HG03066 (cell line): Measurements from ENCODE around the gene GMPPA.

Experiments used
- ATAC-seq: cut with Tn5 transposase; IDR thresholded peaks from one replicate; pipeline ENCODE4 v1.9.1; 2021; ENCODE audit warnings: low read depth; ENCODE audit not compliant: unreplicated experiment

Gene GMPPA

DNA sequence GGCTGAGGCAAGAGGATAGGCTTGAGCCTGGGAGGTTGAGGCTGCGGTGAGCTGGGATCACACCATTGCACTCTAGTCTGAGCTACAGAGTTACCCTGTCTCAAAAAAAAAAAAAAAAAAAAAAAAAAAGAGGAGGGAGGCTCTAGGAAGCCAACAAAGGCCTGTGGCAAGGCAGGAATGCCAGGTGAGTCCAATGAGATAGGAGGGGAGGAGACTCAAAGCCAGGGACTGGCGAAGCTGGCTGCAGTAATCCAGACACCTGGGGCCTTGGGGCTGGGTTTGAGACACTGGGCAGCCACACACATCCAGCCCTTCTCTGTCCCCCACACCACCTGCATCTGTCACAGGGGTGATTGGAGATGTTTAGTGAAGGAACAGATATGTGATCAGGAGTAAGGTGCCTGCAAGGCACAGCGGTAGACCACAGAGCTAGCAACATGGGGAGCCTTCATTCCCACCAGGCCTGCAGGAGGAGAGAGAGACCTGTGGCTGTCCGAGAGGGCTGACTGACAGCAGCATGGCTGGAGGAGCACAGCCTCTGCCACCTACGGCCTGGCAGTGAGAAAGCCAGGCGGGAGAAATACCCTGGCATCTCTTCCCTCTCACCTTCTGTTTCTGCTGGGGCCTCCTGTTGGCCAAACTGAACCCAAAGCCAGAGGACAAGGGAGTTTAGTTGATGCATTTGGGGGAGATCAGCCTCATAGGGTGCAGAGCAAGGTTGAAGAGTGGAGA, 35.4 kb downstream of the GMPPA start:
- ATAC-seq: no peak

DNA sequence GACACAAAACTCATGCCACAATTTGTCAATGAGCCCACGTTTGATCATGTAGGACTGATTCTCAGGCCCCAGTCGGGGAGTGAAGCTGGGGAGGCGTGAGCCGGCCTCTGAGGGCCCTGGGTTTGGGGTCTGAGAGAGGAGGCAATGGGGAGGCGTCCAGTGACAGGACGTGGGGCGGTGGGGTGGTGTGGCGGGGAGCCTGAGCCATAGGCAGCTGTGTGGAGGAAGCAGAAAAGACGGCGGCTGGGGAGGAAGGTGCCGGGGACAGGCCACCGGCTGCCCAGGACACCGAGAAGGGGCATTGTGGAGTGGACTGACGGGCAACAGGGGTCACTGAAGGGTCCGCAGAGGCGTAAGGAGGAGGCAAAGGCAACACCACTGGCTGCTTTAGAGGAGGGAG, 37.7 kb downstream of the GMPPA start:
- no peak for ATAC-seq

DNA sequence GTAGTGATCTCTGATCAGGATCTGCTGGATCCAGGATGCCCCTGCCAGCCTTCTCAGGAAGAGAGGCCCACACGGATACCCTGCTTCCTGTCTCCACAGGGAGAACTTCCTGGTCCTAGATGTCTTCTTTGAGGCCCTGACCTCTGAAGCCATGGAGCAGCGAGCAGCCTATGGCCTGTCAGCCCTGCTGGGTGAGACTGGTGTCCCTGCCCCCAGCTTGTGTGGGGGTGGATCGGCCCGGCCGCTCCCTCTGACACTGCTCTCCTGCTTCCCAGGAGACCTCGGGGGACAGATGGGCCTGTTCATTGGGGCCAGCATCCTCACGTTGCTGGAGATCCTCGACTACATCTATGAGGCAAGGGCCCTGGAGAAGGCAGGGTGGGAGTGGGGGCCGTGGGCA, 38.3 kb downstream of the GMPPA start:
- ATAC-seq: no peak

- ATAC-seq: no peak
These were observed 39.2 kb downstream of the GMPPA start for GRCh38 chr2:219537657-219538488.

DNA sequence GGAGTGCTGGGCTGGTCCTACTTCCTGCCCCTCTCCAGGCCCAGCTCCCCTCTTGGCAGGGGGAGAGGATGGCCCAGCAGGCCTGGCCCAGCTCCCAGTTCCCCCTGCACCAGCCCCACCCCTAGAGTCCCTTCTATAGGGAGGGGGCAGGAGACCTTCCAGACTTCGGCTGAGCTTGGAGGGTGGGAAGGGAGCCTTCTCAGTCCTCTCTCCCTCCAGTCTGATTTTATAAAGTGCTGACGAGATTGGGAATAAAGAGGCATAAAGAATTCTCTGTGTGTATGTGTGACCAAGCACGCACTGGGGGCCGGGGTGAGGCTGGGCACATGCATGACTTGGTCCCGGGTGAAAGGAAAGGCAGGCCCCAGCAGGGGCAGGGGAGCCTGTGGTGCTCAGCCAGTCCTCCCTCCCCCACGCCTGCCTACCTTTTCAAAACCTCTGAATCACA, 39.8 kb downstream of the GMPPA start:
- no peak for ATAC-seq

GRCh38 chr2:219538956-219539788, 40.5 kb downstream of the GMPPA start:
- ATAC-seq: no peak

DNA sequence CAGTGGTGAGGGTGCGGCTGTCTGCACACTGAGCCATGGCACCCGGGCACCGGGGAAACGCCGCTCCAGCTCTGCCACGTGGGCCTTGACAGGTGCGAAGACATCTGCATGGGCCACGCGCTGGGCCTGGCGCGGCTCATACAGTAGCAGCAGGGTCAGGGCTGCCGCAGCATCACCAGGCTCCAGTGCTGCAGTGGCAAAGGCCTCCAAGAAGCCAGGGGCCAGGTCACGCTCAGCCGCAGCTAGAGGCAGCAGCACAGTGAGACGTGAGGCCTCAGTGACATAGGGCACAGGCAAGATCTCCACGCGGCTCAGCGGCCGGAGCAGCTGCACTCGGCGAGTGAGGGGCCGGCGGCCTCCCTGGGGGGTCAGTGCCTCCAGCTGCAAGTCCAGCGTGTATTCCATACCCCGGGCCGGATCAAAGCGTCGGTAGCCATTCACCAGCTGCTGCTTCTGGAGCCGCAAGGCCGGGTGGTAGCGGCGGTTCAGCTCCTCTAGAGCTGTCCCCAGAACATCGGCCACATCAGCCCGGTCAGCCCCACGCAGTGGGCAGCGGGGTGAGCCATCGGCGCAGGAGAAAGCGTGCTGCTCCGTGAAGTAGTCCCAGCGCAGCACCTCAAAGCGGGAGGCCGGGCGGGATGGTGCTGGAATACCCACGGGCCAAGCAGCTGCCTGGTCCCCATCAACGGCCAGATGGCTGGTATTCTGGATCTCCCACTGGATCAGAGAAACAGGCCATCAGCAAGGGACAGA, 41.4 kb downstream of the GMPPA start:
- ATAC-seq: no peak

DNA sequence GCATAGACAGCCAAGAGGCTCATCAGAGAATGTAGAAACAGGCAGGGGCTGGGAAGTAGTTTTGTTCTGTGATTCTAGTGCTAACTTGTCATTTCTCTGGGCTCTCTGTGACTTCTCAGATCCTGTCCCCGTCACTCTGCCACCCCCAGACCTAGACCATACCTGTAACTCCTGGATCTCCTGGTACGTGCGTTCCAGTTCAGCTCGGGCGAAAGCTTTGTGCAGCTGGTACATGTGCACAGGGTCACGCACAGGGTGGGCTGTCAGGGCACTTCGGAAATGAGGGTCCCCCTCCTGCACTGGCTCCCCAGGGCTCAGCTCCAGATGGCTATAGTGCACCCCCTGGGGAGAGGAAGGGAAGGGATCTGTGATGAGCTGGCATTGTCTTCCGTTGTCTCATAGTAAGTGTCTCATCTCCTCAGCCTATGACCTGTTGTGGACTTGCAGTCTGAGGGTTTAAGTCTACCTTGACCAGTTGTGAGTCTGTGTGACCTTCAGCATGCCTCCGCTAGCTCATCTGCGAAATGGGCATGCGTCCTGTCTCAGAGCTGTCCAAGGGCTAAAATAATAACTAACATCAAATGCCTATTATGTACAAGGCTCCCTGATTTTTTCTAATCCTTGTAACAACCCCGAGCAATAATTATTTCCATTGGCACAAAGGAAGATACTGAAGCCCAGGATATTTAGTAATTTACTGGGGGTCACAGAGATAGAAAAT, 42.3 kb downstream of the GMPPA start:
- no peak for ATAC-seq

- peak; percentile 41 for ATAC-seq
These were observed 43.0 kb downstream of the GMPPA start for GRCh38 chr2:219541611-219542180.

GRCh38 chr2:219542931-219543595, 44.4 kb downstream of the GMPPA start:
- ATAC-seq: peak; percentile 31

DNA sequence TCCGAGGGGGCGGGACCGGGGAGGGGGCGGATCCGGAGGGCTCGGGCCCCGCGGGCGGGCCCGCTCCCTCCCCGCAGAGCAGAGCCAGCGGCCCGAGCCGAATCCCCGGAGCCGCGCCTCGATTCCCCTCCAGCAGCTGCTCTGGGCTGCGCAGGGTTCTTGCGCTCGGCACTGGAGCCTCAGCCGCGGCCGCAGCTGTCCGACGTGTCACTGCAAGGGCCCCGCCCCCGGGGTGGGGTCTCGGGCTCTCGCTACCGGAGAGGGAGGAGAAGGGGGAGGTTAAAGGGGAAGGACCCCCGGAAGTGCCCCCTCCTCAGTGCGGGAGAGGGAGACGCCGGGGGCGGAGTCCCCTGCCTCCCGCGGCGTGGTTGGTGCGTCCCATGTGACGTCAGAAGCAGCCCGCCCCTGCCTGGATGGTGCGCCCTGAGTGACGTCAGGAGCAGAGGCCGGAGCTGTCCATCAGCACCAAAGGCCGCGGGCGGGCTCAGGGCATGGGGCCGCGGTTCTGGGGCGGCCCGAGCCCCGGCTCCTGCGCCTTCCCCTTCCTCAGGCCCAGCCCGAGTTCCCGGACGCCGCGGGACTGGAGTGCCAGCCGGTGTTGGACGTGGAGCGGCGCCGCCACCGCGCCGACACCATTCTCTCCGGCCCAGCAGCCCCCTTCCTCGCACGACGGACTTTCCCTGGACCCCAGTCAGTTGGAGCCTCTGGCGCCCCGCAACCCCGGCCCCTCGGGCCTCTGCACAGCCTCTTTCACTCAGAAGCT, 45.1 kb downstream of the GMPPA start, which contains the start of the genes CHPF and TMEM198:
Gene CHPF (minus strand): TSS at position 214 of the 763 bp plus-strand sequence. CDS start 271 bp downstream, outside the sequence.
Gene TMEM198 (plus strand): TSS at position 433 of the 763 bp plus-strand sequence. CDS start 700 bp downstream, outside the sequence.
- peak; percentile 75 for ATAC-seq

DNA sequence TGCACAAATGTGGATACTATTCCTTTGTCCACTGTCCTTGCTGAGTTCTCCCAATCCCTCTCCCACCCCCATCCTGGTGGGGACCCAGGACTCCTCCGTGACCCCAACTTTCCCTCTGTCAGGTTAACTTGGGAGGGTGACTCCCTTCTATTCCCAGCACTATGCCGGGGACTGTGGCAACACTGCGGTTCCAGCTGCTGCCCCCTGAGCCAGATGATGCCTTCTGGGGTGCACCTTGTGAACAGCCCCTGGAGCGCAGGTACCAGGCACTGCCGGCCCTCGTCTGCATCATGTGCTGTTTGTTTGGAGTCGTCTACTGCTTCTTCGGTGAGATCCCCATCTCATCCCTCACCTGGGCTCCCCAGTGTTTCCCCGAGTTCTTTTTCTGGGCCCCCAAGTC, 45.9 kb downstream of the GMPPA start:
- ATAC-seq: no peak

GRCh38 chr2:219545295-219545942, 46.7 kb downstream of the GMPPA start:
- ATAC-seq: no peak

GRCh38 chr2:219545943-219546352, 47.3 kb downstream of the GMPPA start:
- no peak for ATAC-seq

GRCh38 chr2:219547621-219548020, 48.9 kb downstream of the GMPPA start:
- ATAC-seq: no peak

DNA sequence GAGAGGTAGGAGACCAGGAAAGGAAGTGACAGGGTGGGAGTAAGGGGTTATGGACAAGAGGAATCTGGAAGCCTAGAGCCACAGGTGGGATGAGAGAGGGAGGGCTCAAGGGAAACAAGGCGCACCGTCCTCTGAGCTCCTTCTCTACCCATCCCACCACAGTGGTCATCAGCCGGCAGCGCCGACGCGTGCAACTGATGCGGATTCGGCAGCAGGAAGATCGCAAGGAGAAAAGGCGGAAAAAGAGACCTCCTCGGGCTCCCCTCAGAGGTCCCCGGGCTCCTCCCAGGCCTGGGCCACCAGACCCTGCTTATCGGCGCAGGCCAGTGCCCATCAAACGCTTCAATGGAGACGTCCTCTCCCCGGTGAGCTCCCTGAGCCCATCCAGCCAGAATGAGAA, 50.3 kb downstream of the GMPPA start:
- ATAC-seq: no peak

GRCh38 chr2:219549619-219550018, 50.9 kb downstream of the GMPPA start:
- ATAC-seq: no peak
